HG03045 (cell line): ENCODE data around the gene MAP7.

Experiments used
- ATAC-seq: cut with Tn5 transposase; IDR thresholded peaks from one replicate; pipeline ENCODE4 v1.9.1; 2021; ENCODE audit warnings: mild to moderate bottlenecking, moderate library complexity; ENCODE audit not compliant: unreplicated experiment

MAP7 gene

DNA sequence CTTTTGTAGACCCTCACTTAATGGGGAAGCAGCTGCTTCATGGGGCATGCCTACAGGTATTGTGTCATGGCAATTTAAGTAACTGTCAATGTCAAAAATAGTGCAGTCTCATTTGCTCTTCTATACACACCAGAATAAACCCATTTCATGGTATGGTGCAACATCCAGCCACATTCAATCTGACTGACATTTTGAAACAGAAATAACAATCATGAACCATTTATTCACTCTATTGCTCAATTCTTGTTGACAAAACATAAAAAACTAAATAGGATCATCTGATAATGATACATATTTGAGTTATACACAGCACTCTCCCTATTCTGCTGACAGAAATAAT is 122.9 kb downstream of the MAP7 start:
- ATAC-seq: no peak

- ATAC-seq: no peak
These were observed 123.4 kb downstream of the MAP7 start for GRCh38 chr6:136426627-136427377.

GRCh38 chr6:136425793-136426192 is 124.4 kb downstream of the MAP7 start:
- ATAC-seq: no peak

DNA sequence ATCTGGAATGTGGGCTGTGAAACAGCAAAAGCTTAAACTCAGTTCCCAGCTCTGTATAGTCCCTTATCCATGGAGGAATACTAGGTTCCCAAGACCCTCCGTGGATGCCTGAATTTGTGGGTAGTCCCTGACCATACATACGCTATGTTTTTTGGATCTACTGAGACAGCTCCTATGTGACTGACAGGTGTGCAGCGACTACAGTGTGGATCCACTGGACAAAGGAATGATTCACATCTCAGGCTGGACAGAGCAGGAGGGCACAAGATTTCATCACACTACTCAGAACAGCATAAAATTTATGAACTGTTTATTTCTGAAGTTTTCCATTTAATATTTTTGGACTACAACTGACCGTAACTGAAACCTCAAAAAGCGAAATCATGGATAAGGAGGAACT is 125.3 kb downstream of the MAP7 start:
- no peak for ATAC-seq

DNA sequence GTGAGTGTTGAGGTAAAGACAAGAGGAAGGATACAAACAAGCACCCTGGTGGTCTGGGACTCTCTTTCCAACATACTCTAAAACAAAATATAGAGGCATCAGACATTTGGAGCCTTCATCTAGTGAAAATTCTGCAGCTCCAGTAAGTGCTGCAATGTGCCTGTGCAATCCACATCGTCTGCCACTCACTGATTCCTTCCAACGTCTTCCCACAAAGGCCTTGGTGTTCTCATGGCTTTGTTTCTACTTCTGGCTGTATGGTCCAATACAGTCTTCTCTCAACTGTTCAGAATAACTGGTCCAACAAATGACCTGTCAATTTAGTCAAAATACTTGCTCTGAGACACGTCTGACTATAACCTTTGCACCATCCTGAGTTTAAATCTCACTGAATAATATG is 125.8 kb downstream of the MAP7 start:
- no peak for ATAC-seq

DNA sequence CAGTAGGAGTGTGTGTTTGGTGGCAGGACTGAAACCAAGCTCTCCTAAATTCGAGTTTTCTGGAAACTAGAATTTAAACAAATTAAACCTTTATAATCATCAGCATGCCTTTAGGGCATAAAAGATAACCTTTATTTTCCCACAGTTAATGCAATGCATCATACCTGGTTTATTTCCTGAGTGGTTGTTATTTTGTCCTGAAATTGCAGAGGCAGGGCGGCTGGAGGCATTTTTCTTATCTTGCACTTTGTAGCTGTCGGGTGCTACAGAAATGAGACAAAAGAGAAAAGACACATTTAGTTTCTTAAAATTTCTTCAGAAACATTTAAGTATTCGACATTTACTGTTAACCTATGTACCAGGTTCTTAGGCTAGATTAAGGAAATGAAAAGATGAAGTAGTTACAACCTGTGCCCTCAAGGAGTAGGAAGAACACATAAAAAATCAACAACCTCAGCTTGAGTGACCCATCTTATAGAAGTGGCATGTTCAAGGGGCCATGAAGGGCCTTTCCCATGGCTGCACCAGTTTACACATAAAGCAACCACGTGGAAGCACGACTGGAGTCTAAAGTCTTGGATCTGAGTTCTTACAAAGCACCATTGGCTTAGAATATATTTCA is 128.6 kb downstream of the MAP7 start:
- no peak for ATAC-seq

DNA sequence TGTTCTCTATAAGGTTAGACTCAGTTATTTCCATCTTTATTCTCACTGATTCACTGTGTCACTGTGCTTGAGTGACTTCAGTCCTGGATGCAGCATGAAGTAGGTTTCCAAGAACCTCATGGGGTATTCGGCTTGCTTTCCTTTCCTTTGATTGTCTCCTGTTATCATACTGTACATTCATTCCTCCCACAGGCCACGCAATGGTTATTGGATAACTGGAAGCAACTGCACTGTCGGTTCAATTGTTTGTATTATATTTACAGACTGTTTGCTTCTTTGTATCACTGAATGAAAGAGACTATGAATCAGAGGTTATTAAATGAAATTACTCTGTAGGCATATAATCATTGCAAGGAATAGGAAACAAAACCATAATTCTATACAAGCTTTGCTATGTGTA is 129.4 kb downstream of the MAP7 start:
- ATAC-seq: no peak

DNA sequence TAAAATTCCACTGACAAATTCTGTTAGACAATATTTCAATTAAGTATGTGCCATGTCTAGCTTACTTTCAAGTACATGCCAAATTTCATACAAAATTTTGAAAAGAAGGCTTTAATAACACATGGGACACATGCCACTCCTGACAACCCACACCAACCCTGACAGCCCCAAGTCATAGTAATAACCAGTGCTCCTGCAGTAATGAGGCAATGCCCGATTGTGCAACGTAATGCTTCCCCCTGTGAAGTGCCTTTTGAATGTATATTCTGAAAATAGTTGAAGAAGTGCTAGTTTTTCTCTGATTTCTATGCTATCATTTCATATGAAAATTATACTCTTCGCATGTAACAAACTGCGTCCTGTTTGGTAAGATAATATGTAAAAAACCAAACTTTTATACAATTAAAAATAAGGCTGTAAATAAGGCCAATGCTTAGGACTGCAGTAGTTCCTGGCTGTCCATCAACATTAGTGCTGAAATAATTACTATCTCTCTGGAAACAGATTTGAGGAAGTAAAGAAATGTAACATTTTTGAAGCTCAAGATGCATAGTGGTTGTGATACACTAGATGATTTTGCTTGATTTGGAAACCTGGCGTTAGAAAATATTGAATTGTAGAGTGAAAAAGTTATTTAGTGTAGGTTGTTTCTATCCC is 134.7 kb downstream of the MAP7 start:
- no peak for ATAC-seq

- ATAC-seq: no peak
These were observed 137.8 kb downstream of the MAP7 start for GRCh38 chr6:136412410-136412809.

DNA sequence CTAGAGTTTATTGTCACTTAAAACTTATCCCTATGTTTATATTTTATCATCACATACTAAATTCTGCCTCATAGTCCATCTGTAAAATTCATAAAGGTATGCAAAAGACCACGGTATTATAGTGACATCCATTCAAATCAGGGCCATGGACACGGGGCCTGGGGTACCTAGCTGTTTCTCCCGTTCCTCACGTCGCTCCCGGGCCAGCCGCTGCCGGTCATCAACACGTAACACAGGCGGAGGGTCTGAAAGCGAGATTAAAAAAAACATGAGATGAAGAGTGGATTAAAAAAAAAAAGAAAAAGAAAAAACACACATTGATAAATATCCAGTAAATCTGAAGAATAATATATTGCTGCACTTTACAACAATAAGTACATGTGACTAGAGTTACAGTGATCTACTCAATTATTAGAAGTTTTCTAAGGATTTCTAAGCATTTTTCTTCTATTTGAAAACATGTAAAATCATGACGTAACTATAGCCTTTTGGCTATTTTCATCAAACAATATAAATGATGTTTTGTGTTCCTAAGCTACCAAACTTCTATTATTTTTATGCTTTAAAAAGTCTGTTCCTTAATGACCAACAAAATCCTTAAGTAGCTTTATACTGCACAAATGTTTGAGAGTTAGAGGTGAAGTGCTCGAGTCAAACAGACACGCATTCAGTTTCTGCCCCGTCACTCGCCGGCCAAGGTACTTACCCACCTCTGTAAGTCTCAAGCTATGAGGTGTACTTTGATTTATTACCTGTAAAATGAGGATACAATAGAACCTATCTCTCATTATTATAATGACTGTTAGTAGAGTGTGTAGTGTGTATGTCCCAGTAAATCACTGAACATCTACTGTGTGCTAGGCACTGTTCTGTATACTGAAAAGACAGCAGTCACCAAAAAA is 138.5 kb downstream of the MAP7 start:
- ATAC-seq: no peak

DNA sequence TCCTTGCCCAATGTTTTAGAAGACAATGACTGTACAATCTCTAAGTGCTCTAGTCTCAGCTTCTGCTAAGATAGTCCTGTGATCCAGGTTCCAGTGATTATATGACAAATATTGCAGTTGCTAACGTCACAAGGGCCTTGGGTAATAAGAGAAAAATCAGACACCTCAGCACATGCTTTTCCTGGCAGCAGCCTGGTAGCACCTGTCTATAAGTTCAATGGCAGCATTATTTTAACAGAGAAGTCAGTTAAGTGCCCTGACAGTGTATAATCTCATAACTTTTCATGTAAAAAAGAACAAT is 139.2 kb downstream of the MAP7 start:
- ATAC-seq: no peak

- peak; percentile 67 for ATAC-seq
These were observed 139.8 kb downstream of the MAP7 start for GRCh38 chr6:136410201-136411024.

DNA sequence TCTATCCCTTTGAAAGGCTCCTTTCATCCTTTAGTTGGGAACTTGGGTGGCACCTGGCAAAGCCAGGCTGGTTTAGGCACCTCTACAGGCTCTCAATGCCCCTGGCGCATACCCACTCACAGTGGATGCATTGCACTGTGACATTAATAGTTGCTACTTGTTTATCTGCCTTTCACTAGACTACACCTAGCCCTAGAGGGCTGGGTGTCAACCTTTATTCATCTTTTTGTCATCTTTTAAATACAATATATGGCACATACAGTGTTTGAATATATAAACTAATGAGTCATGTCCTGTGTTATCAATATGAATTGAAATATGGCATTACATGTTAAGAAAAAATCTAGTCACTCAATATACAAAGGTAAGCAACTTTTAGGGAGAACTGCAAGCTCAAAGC is 140.6 kb downstream of the MAP7 start:
- ATAC-seq: no peak

DNA sequence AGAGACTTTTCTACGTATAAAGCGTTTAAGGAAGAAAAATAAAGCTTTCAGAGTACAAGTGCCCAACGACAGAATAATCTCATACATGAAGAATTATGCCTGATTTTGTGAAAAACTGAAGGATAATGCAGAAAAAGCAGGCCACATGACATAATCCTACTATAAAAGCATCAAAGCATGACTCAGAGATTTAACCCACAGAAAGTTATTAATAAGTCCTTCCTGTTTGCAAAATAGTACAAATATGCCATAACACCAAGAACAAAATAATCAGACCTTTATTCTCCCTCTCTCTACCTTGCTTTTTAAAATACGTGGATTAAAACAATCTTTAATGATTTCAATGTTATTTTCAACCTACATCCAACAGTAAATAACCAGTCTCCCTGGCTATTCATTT is 142.0 kb downstream of the MAP7 start:
- no peak for ATAC-seq

DNA sequence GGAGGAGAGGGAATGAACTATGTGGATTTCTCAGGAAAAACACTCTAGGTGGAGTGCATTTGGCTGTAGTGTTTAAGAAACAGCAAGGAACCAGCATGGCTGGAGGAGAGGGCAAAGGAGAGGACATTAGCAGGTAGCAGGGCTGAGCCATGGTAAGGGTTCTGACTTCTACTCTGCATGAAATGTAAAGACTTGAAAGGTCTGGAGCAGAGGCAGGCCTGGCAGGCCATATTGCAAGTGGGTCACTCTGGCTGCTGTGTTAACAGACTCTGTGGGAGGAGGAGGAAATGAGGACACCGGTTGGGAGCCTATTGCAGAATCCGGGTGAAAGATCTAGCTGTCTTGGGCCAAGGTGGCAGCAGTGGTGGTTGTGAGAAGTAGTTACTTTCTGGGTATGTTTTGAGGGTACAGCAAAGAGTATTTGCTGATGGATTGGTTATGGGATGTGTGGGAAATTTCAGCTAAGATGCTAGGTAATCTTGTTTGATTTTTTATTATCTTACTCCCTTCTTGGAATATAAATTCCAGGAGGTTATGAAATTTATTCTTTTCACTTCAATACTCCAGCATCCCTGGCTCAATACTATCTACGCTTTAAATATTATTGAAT is 144.7 kb downstream of the MAP7 start:
- ATAC-seq: no peak

DNA sequence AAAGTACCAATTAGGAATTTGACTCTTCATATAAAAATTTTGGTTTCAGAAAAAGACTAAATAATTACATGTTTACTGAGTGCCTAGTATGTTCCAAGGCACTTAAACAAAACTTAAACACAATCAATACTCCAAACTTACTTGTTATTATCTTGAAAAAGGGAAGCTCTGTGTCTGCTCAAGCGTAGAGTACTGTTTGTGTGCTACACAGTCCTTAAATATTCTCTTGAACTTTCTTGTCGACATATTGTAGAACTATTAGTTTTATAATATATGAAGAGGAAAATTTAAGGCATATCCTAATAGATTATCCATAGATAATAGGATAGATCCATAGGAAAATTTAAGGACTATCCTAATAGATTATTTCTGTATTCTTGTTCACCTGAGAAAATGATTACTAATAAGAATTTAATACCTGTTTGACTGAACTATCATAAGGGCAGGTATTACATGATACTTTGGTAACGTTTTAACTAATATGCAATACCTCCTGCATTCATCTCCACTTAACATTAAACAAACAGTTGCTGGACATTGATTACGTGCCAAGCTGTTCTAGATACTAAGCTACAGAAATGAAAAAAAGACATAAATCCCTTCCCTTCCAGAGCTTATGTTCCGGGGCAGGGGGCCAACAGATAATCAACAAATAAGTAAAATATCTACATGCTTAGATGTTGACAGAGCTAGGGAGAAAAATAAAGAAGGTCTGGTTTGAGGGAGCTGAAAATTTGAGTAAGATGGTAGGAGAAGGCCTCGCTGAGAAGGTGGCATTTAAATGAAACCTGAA is 145.4 kb downstream of the MAP7 start:
- no peak for ATAC-seq

- ATAC-seq: no peak
These were observed 146.2 kb downstream of the MAP7 start for GRCh38 chr6:136404007-136404406.

GRCh38 chr6:136403110-136403980 is 146.9 kb downstream of the MAP7 start:
- ATAC-seq: no peak

- ATAC-seq: no peak
These were observed 148.5 kb downstream of the MAP7 start for GRCh38 chr6:136401749-136402148.
